ENCODE measurements around the gene DBNDD1.

GRCh38 chr16:90016339-90016950, 2.8 kb downstream of the DBNDD1 start:
- TF ChIP-seq, protein P1, sequence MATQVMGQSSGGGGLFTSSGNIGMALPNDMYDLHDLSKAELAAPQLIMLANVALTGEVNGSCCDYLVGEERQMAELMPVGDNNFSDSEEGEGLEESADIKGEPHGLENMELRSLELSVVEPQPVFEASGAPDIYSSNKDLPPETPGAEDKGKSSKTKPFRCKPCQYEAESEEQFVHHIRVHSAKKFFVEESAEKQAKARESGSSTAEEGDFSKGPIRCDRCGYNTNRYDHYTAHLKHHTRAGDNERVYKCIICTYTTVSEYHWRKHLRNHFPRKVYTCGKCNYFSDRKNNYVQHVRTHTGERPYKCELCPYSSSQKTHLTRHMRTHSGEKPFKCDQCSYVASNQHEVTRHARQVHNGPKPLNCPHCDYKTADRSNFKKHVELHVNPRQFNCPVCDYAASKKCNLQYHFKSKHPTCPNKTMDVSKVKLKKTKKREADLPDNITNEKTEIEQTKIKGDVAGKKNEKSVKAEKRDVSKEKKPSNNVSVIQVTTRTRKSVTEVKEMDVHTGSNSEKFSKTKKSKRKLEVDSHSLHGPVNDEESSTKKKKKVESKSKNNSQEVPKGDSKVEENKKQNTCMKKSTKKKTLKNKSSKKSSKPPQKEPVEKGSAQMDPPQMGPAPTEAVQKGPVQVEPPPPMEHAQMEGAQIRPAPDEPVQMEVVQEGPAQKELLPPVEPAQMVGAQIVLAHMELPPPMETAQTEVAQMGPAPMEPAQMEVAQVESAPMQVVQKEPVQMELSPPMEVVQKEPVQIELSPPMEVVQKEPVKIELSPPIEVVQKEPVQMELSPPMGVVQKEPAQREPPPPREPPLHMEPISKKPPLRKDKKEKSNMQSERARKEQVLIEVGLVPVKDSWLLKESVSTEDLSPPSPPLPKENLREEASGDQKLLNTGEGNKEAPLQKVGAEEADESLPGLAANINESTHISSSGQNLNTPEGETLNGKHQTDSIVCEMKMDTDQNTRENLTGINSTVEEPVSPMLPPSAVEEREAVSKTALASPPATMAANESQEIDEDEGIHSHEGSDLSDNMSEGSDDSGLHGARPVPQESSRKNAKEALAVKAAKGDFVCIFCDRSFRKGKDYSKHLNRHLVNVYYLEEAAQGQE (IDR thresholded peaks at IDR 0.05; ENCODE audit: insufficient read depth in 1 of 2, low read depth in 2 of 2, low read length in 2 of 2) = no peak
- no peak for TF ChIP-seq TAF1 (IDR thresholded peaks at IDR 0.05; ENCODE audit: borderline replicate concordance, insufficient read depth, low read length)
- TF ChIP-seq POLR2AphosphoS5 (IDR thresholded peaks at IDR 0.05; ENCODE audit: low read depth, low read length) = no peak

All from PFSK-1 (cell line).